Stomach (tissue), 4 donors: Measurements from ENCODE around the gene KLF5.

ENCODE experiments used
- CTCF ChIP-seq, 7 experiments: fragments of 450-650 bp in 4 of 7; fragments of 200-600 bp in 3 of 7; sonication (generic) in 3 of 7; IDR thresholded peaks; one replicate each; pipeline ENCODE4 v1.5.1; 2016 to 2019; ENCODE audit warnings: antibody characterized with exemption in 7 of 7, control low read depth in 2 of 7, mild to moderate bottlenecking in 1 of 7
- EP300 ChIP-seq: sonication (generic); formaldehyde crosslinking; IDR thresholded peaks from one replicate; pipeline ENCODE4 v1.6.1; 2017; ENCODE audit warnings: antibody characterized with exemption
- POLR2A ChIP-seq, 4 donors: fragments of 450-650 bp; IDR thresholded peaks; one replicate each; pipeline ENCODE4 v1.6.1; 2016; ENCODE audit warnings: antibody characterized with exemption in 4 of 4, control low read depth in 2 of 4, mild to moderate bottlenecking in 1 of 4, moderate library complexity in 1 of 4
- POLR2AphosphoS5 ChIP-seq, 3 donors: sonication (generic); formaldehyde crosslinking; IDR thresholded peaks; one replicate each; pipeline ENCODE4 v1.6.1; 2016; ENCODE audit warnings: antibody characterized with exemption in 3 of 3

DNA sequence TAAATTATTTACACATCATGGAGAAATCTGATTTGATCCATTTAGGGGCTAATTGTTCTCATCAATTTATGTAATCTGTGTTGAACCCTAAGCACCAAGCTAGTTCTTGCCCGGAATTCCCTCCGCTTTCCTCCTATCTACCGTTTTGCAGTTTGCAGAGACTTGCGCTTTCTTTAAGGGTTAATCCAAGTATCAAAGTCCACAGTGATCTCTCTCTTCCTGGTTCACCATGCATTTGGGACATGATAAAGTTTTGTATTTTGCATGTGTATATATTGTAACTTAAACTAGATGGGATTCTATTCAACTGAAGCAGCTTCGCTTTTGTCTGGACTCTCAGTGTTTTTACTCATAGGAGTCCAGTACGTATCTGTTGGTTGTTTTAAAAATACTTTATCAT lies 13.8 kb upstream of the KLF5 start:
- TF ChIP-seq CTCF (IDR thresholded peaks at IDR 0.05), result no peak
- TF ChIP-seq EP300, result no peak
- TF ChIP-seq POLR2A (IDR thresholded peaks at IDR 0.05), result no peak
- TF ChIP-seq POLR2AphosphoS5 (IDR thresholded peaks at IDR 0.05), result no peak
